ENCODE results near the gene EFNA5.

EFNA5 gene

GRCh38 chr5:107670932-107671741 lies at the start of gene EFNA5:
TSS of gene EFNA5 (minus strand) at chr5:107670937.
- Histone ChIP-seq H3K4me1 (ENCODE audit: control insufficient read depth, low read depth, low read length) (peaks cover 17% of the 10 kb centered on the region), H3K27me3 (ENCODE audit: control insufficient read depth, insufficient read depth, low read length) (peaks cover 23% of the 10 kb centered on the region), H3K9ac (ENCODE audit: low read length) (peak within 1 kb of the TSS; percentile 73), H3K4me3 (ENCODE audit: low read length) (peak within 1 kb of the TSS; percentile 84), H3K9me3 (ENCODE audit: control insufficient read depth, low read depth, low read length) (no peaks in the 10 kb centered on the region), H3K27ac (ENCODE audit: low read length) (no peak within 1 kb of the TSS), H3K36me3 (ENCODE audit: control insufficient read depth, low read depth, low read length) (no peaks in the 10 kb centered on the region)

GRCh38 chr5:107719034-107719606 lies 48.4 kb upstream of the EFNA5 start:
- H3K4me3 ChIP-seq (ENCODE audit: low read length) = no peak overlapping the region

GRCh38 chr5:107717816-107718215 lies 47.1 kb upstream of the EFNA5 start:
- Histone ChIP-seq H3K27ac (ENCODE audit: low read length) (no peak overlapping the region), H3K27me3 (ENCODE audit: control insufficient read depth, insufficient read depth, low read length) (no peaks in the 10 kb centered on the region), H3K9me3 (ENCODE audit: control insufficient read depth, low read depth, low read length) (peaks cover 5% of the 10 kb centered on the region), H3K9ac (ENCODE audit: low read length) (no peak overlapping the region), H3K4me1 (ENCODE audit: control insufficient read depth, low read depth, low read length) (no peaks in the 10 kb centered on the region), H3K36me3 (ENCODE audit: control insufficient read depth, low read depth, low read length) (no peaks in the 10 kb centered on the region), H3K4me3 (ENCODE audit: low read length) (no peak overlapping the region)

More at GRCh38 chr5:107719034-107719606, 48.4 kb upstream of the EFNA5 start:
- Histone ChIP-seq H3K36me3 (ENCODE audit: control insufficient read depth, low read depth, low read length) (no peaks in the 10 kb centered on the region), H3K4me1 (ENCODE audit: control insufficient read depth, low read depth, low read length) (no peaks in the 10 kb centered on the region), H3K27me3 (ENCODE audit: control insufficient read depth, insufficient read depth, low read length) (no peaks in the 10 kb centered on the region), H3K9me3 (ENCODE audit: control insufficient read depth, low read depth, low read length) (peaks cover 5% of the 10 kb centered on the region), H3K27ac (ENCODE audit: low read length) (no peak overlapping the region), H3K9ac (ENCODE audit: low read length) (no peak overlapping the region)

- H3K4me1 ChIP-seq (ENCODE audit: control insufficient read depth, low read depth, low read length) = no peaks in the 10 kb centered on the region
- H3K27ac ChIP-seq (ENCODE audit: low read length) = no peak overlapping the region
- H3K4me3 ChIP-seq (ENCODE audit: low read length) = no peak overlapping the region
- no peak overlapping the region for H3K9ac ChIP-seq (ENCODE audit: low read length)
- no peaks in the 10 kb centered on the region for H3K27me3 ChIP-seq (ENCODE audit: control insufficient read depth, insufficient read depth, low read length)
- no peaks in the 10 kb centered on the region for H3K36me3 ChIP-seq (ENCODE audit: control insufficient read depth, low read depth, low read length)
- no peaks in the 10 kb centered on the region for H3K9me3 ChIP-seq (ENCODE audit: control insufficient read depth, low read depth, low read length)
Observed at GRCh38 chr5:107713228-107713627, 42.5 kb upstream of the EFNA5 start.

GRCh38 chr5:107712359-107712870 lies 41.7 kb upstream of the EFNA5 start:
- no peaks in the 10 kb centered on the region for H3K27me3 ChIP-seq (ENCODE audit: control insufficient read depth, insufficient read depth, low read length)
- no peaks in the 10 kb centered on the region for H3K4me1 ChIP-seq (ENCODE audit: control insufficient read depth, low read depth, low read length)
- no peak overlapping the region for H3K9ac ChIP-seq (ENCODE audit: low read length)
- no peak overlapping the region for H3K4me3 ChIP-seq (ENCODE audit: low read length)
- H3K9me3 ChIP-seq (ENCODE audit: control insufficient read depth, low read depth, low read length) = peaks cover 3% of the 10 kb centered on the region
- H3K27ac ChIP-seq (ENCODE audit: low read length) = no peak overlapping the region
- H3K36me3 ChIP-seq (ENCODE audit: control insufficient read depth, low read depth, low read length) = no peaks in the 10 kb centered on the region

GRCh38 chr5:107705402-107706014 lies 34.8 kb upstream of the EFNA5 start:
- Histone ChIP-seq H3K36me3 (ENCODE audit: control insufficient read depth, low read depth, low read length) (no peaks in the 10 kb centered on the region), H3K27ac (ENCODE audit: low read length) (no peak overlapping the region), H3K9me3 (ENCODE audit: control insufficient read depth, low read depth, low read length) (peaks cover 3% of the 10 kb centered on the region), H3K27me3 (ENCODE audit: control insufficient read depth, insufficient read depth, low read length) (no peaks in the 10 kb centered on the region), H3K4me3 (ENCODE audit: low read length) (no peak overlapping the region), H3K9ac (ENCODE audit: low read length) (no peak overlapping the region), H3K4me1 (ENCODE audit: control insufficient read depth, low read depth, low read length) (peaks cover 13% of the 10 kb centered on the region)

GRCh38 chr5:107704681-107705401 lies 34.1 kb upstream of the EFNA5 start:
- peaks cover 3% of the 10 kb centered on the region for H3K9me3 ChIP-seq (ENCODE audit: control insufficient read depth, low read depth, low read length)
- H3K4me3 ChIP-seq (ENCODE audit: low read length) = no peak overlapping the region
- no peak overlapping the region for H3K9ac ChIP-seq (ENCODE audit: low read length)
- H3K27me3 ChIP-seq (ENCODE audit: control insufficient read depth, insufficient read depth, low read length) = no peaks in the 10 kb centered on the region
- H3K4me1 ChIP-seq (ENCODE audit: control insufficient read depth, low read depth, low read length) = peaks cover 13% of the 10 kb centered on the region
- H3K36me3 ChIP-seq (ENCODE audit: control insufficient read depth, low read depth, low read length) = no peaks in the 10 kb centered on the region
- no peak overlapping the region for H3K27ac ChIP-seq (ENCODE audit: low read length)

- no peak overlapping the region for H3K4me3 ChIP-seq (ENCODE audit: low read length)
- H3K27me3 ChIP-seq (ENCODE audit: control insufficient read depth, insufficient read depth, low read length) = no peaks in the 10 kb centered on the region
- H3K9me3 ChIP-seq (ENCODE audit: control insufficient read depth, low read depth, low read length) = no peaks in the 10 kb centered on the region
- no peak overlapping the region for H3K9ac ChIP-seq (ENCODE audit: low read length)
- peaks cover 24% of the 10 kb centered on the region for H3K4me1 ChIP-seq (ENCODE audit: control insufficient read depth, low read depth, low read length)
- H3K27ac ChIP-seq (ENCODE audit: low read length) = no peak overlapping the region
- no peaks in the 10 kb centered on the region for H3K36me3 ChIP-seq (ENCODE audit: control insufficient read depth, low read depth, low read length)
Observed at GRCh38 chr5:107700481-107700880, 29.7 kb upstream of the EFNA5 start.

- H3K36me3 ChIP-seq (ENCODE audit: control insufficient read depth, low read depth, low read length) = no peaks in the 10 kb centered on the region
- H3K27ac ChIP-seq (ENCODE audit: low read length) = no peak overlapping the region
- no peak overlapping the region for H3K4me3 ChIP-seq (ENCODE audit: low read length)
- H3K9ac ChIP-seq (ENCODE audit: low read length) = no peak overlapping the region
- H3K9me3 ChIP-seq (ENCODE audit: control insufficient read depth, low read depth, low read length) = no peaks in the 10 kb centered on the region
- no peaks in the 10 kb centered on the region for H3K27me3 ChIP-seq (ENCODE audit: control insufficient read depth, insufficient read depth, low read length)
- H3K4me1 ChIP-seq (ENCODE audit: control insufficient read depth, low read depth, low read length) = peaks cover 14% of the 10 kb centered on the region
Observed at GRCh38 chr5:107699425-107699824, 28.7 kb upstream of the EFNA5 start.

GRCh38 chr5:107698286-107698685 lies 27.5 kb upstream of the EFNA5 start:
- H3K4me1 ChIP-seq (ENCODE audit: control insufficient read depth, low read depth, low read length) = peaks cover 14% of the 10 kb centered on the region
- no peak overlapping the region for H3K27ac ChIP-seq (ENCODE audit: low read length)
- H3K4me3 ChIP-seq (ENCODE audit: low read length) = no peak overlapping the region
- H3K27me3 ChIP-seq (ENCODE audit: control insufficient read depth, insufficient read depth, low read length) = no peaks in the 10 kb centered on the region
- no peak overlapping the region for H3K9ac ChIP-seq (ENCODE audit: low read length)
- no peaks in the 10 kb centered on the region for H3K36me3 ChIP-seq (ENCODE audit: control insufficient read depth, low read depth, low read length)
- H3K9me3 ChIP-seq (ENCODE audit: control insufficient read depth, low read depth, low read length) = no peaks in the 10 kb centered on the region

GRCh38 chr5:107696498-107696897 lies 25.8 kb upstream of the EFNA5 start:
- H3K9me3 ChIP-seq (ENCODE audit: control insufficient read depth, low read depth, low read length) = no peaks in the 10 kb centered on the region
- H3K36me3 ChIP-seq (ENCODE audit: control insufficient read depth, low read depth, low read length) = no peaks in the 10 kb centered on the region
- no peaks in the 10 kb centered on the region for H3K27me3 ChIP-seq (ENCODE audit: control insufficient read depth, insufficient read depth, low read length)
- H3K27ac ChIP-seq (ENCODE audit: low read length) = peak overlapping the region; percentile 79
- H3K4me3 ChIP-seq (ENCODE audit: low read length) = peak overlapping the region; percentile 35
- H3K9ac ChIP-seq (ENCODE audit: low read length) = peak overlapping the region; percentile 15
- H3K4me1 ChIP-seq (ENCODE audit: control insufficient read depth, low read depth, low read length) = peaks cover 14% of the 10 kb centered on the region
